GM21515 (cell line): Measurements from ENCODE around the gene STXBP6.

Experiments used
- ATAC-seq: cut with Tn5 transposase; IDR thresholded peaks from one replicate; pipeline ENCODE4 v1.9.1; 2021; ENCODE audit not compliant: unreplicated experiment

STXBP6 gene

GRCh38 chr14:25052921-25053320, 3.0 kb upstream of the STXBP6 start:
- ATAC-seq, result no peak

GRCh38 chr14:25052385-25052784, 2.4 kb upstream of the STXBP6 start:
- ATAC-seq, result no peak

- no peak for ATAC-seq
These were observed 563 bp upstream of the STXBP6 start for GRCh38 chr14:25050269-25051150.

GRCh38 chr14:25049093-25049567, 817 bp downstream of the STXBP6 start:
- ATAC-seq, result no peak

- ATAC-seq, result no peak
These were observed 1.6 kb downstream of the STXBP6 start for GRCh38 chr14:25048170-25049016.

GRCh38 chr14:25046301-25046943, 3.5 kb downstream of the STXBP6 start:
- no peak for ATAC-seq

GRCh38 chr14:25044106-25044698, 5.7 kb downstream of the STXBP6 start:
- no peak for ATAC-seq

- no peak for ATAC-seq
These were observed 7.3 kb downstream of the STXBP6 start for GRCh38 chr14:25042362-25043299.

- ATAC-seq, result no peak
These were observed 8.0 kb downstream of the STXBP6 start for GRCh38 chr14:25041898-25042297.

- ATAC-seq, result no peak
These were observed 8.5 kb downstream of the STXBP6 start for GRCh38 chr14:25041484-25041883.

- ATAC-seq, result no peak
These were observed 10.0 kb downstream of the STXBP6 start for GRCh38 chr14:25039933-25040332.

GRCh38 chr14:25038044-25038668, 11.8 kb downstream of the STXBP6 start:
- ATAC-seq, result no peak

GRCh38 chr14:25037032-25037431, 12.9 kb downstream of the STXBP6 start:
- ATAC-seq, result no peak

GRCh38 chr14:25034803-25035681, 14.9 kb downstream of the STXBP6 start:
- no peak for ATAC-seq

GRCh38 chr14:25033358-25033757, 16.6 kb downstream of the STXBP6 start:
- ATAC-seq, result no peak

GRCh38 chr14:25032092-25032784, 17.7 kb downstream of the STXBP6 start:
- no peak for ATAC-seq

GRCh38 chr14:25026476-25027137, 23.3 kb downstream of the STXBP6 start:
- ATAC-seq, result no peak
